GM19043 (cell line): ENCODE data around the gene ARID3A.
"Not testable (repeated sequence)": the region's sequence is repeated elsewhere in the genome, so short reads cannot be mapped to it uniquely, and the experiment has no call there.

ENCODE experiments used
- ATAC-seq: cut with Tn5 transposase; IDR thresholded peaks from one replicate; pipeline ENCODE4 v1.9.1; 2021; ENCODE audit warnings: low read depth; ENCODE audit not compliant: unreplicated experiment

The ARID3A gene

GRCh38 chr19:890831-891230 is 35.0 kb upstream of the ARID3A start:
- ATAC-seq, result no peak

- not testable (repeated sequence) for ATAC-seq
These were observed 34.2 kb upstream of the ARID3A start for GRCh38 chr19:891421-892200.

- no peak for ATAC-seq
These were observed 33.5 kb upstream of the ARID3A start for GRCh38 chr19:892243-892893.

- peak; percentile 61 for ATAC-seq
These were observed 32.7 kb upstream of the ARID3A start, which contains the start of the genes MED16 and RNU6-9 for GRCh38 chr19:892894-893689. Gene MED16 (minus strand): TSS chr19:893187. CDS start chr19:891131, 2,056 bp downstream. Gene RNU6-9 (plus strand): TSS chr19:893484.

GRCh38 chr19:896434-896833 is 29.4 kb upstream of the ARID3A start:
- no peak for ATAC-seq

- ATAC-seq, result no peak
These were observed 28.8 kb upstream of the ARID3A start for GRCh38 chr19:896999-897398.

- ATAC-seq, result no peak
These were observed 28.3 kb upstream of the ARID3A start for GRCh38 chr19:897442-898039.

- no peak for ATAC-seq
These were observed 27.2 kb upstream of the ARID3A start for GRCh38 chr19:898663-899062.

- no peak for ATAC-seq
These were observed 26.3 kb upstream of the ARID3A start for GRCh38 chr19:899336-900042.

GRCh38 chr19:900043-900301 is 25.9 kb upstream of the ARID3A start:
- no peak for ATAC-seq

- ATAC-seq, result no peak
These were observed 25.3 kb upstream of the ARID3A start for GRCh38 chr19:900302-901111.

GRCh38 chr19:901216-902092 is 24.4 kb upstream of the ARID3A start:
- ATAC-seq, result no peak

- no peak for ATAC-seq
These were observed 23.8 kb upstream of the ARID3A start for GRCh38 chr19:902093-902370.

GRCh38 chr19:902446-903226 is 23.2 kb upstream of the ARID3A start:
- no peak for ATAC-seq

- no peak for ATAC-seq
These were observed 22.5 kb upstream of the ARID3A start for GRCh38 chr19:903266-903797.

GRCh38 chr19:904545-904944 is 21.3 kb upstream of the ARID3A start:
- no peak for ATAC-seq

- no peak for ATAC-seq
These were observed 19.4 kb upstream of the ARID3A start for GRCh38 chr19:906480-906879.
